Caco-2 (cell line): ENCODE data around the gene PCK2. TPM values are rescaled to one million over a fixed set of nuclear protein-coding genes. Genes with fewer than 3 reads are reported as not detected.

Experiments
- BruUV-seq: library from RNA; stranded (reverse); fragments of 400-500 nt; replicated peaks from 2 replicates; lab custom pipeline; 2021; lab: Mats Ljungman, UMichigan
- CTCF ChIA-PET: fragments of 300-600 bp; sonication (Branson Sonifier 250); formaldehyde crosslinking; loops from one replicate; lab custom pipeline; 2022; ENCODE audit warnings: antibody characterized with exemption; lab: Charles Lee
- POLR2A ChIA-PET: fragments of 300-600 bp; sonication (Branson Sonifier 250); formaldehyde crosslinking; loops from one replicate; lab custom pipeline; 2022; ENCODE audit warnings: antibody characterized with exemption; lab: Charles Lee
- DNase-seq, 2 experiments: peaks; one replicate each; pipeline versions ENCODE4 v3.0.0 to v3.0.0-alpha.2; 2020 to 2022
- H3K27me3 ChIP-seq: replicated peaks from 2 replicates; pipeline ENCODE4 v1.6.0; 2011; ENCODE audit warnings: low read length; ENCODE audit not compliant: control insufficient read depth, insufficient read depth
- H3K36me3 ChIP-seq: 2 replicates; pipeline ENCODE4 v1.5.1; 2011; ENCODE audit warnings: low read length; ENCODE audit not compliant: control insufficient read depth, insufficient read depth
- H3K4me1 ChIP-seq: fragments of 250-450 bp; sonication (Bioruptor Pico); 2 replicates; pipeline ENCODE4 v1.5.1; 2020; ENCODE audit warnings: mild to moderate bottlenecking
- H3K4me3 ChIP-seq: 2 replicates; pipeline ENCODE4 v1.5.1; 2011; ENCODE audit warnings: low read depth, mild to moderate bottlenecking, control low read depth, low read length
- H3K9me3 ChIP-seq: fragments of 250-450 bp; sonication (Bioruptor Pico); 2 replicates; pipeline ENCODE4 v1.5.1; 2020; ENCODE audit warnings: mild to moderate bottlenecking, moderate library complexity
- H3K27ac Mint-ChIP-seq: one replicate; pipeline ENCODE4 v1.8.0; 2022; ENCODE audit warnings: mixed read lengths; ENCODE audit not compliant: unreplicated experiment
- H3K27me3 Mint-ChIP-seq: one replicate; pipeline ENCODE4 v1.8.0; 2022; ENCODE audit warnings: mixed read lengths; ENCODE audit not compliant: insufficient read depth, unreplicated experiment
- H3K36me3 Mint-ChIP-seq: one replicate; pipeline ENCODE4 v1.8.0; 2022; ENCODE audit warnings: mild to moderate bottlenecking, mixed read lengths; ENCODE audit not compliant: insufficient read depth, unreplicated experiment
- H3K4me1 Mint-ChIP-seq: one replicate; pipeline ENCODE4 v1.8.0; 2022; ENCODE audit warnings: low read depth, mixed read lengths; ENCODE audit not compliant: unreplicated experiment
- H3K4me3 Mint-ChIP-seq: one replicate; pipeline ENCODE4 v1.8.0; 2022; ENCODE audit warnings: mild to moderate bottlenecking, moderate library complexity, mixed read lengths; ENCODE audit not compliant: unreplicated experiment
- H3K9me3 Mint-ChIP-seq: one replicate; pipeline ENCODE4 v1.8.0; 2022; ENCODE audit warnings: mixed read lengths; ENCODE audit not compliant: unreplicated experiment
- CTCF ChIP-seq, 2 experiments: fragments of 200-600 bp in 1 of 2; IDR thresholded peaks; 1 replicate in 1 of 2; 2 replicates in 1 of 2; pipeline versions ENCODE4 v1.5.1 to v1.8.0; 2011 to 2022; ENCODE audit warnings: antibody characterized with exemption in 1 of 2, control low read depth in 1 of 2, inconsistent platforms in 1 of 2, low read depth in 1 of 2, low read length in 1 of 2, mild to moderate bottlenecking in 1 of 2, moderate library complexity in 1 of 2; ENCODE audit not compliant: insufficient read depth in 1 of 2, severe bottlenecking in 1 of 2, unreplicated experiment in 1 of 2
- intact Hi-C: fragments of 100-400 bp; cut with micrococcal nuclease; formaldehyde crosslinking; loops from one replicate; pipeline ENCODE4 v1.10.0; 2022; ENCODE audit not compliant: unreplicated experiment
- total RNA-seq: library from RNA; stranded (reverse); gene quantifications from 2 replicates; pipeline ENCODE4 v1.2.3, GENCODE V29; 2022

PCK2 gene
- total RNA-seq, 1 experiment from 2014 or later, result 146 TPM

- DNase-seq, result no peak
- Histone ChIP-seq H3K36me3 (peaks cover 4% of the 10 kb centered on the region), H3K4me1 (no peaks in the 10 kb centered on the region), H3K27me3 (no peaks in the 10 kb centered on the region), H3K4me3 (no peak overlapping the region), H3K9me3 (no peaks in the 10 kb centered on the region)
- H3K4me3 Mint-ChIP-seq, result no peak overlapping the region
- BruUV-seq, result TSS peak; percentile 34
- TF ChIP-seq CTCF (IDR thresholded peaks at IDR 0.05; ENCODE audit: insufficient read depth in 1 of 2, low read depth in 1 of 2, low read length in 1 of 2, severe bottlenecking in 1 of 2, unreplicated experiment in 1 of 2), result no peak
- POLR2A ChIA-PET, result interaction anchor here (2.8 kb wide), 1 partner anchor 9 kb away, joined by 15 read pairs; the partner anchor contains the start of genes DCAF11 and NRL
- CTCF ChIA-PET, result interaction anchor here (0.6 kb wide), 1 partner anchor 1461 kb away, joined by 3 read pairs; no protein-coding TSS in a partner anchor
- intact Hi-C loops, result no loop called here
- H3K36me3 Mint-ChIP-seq, result peaks cover 14% of the 10 kb centered on the region
- no peaks in the 10 kb centered on the region for H3K27me3 Mint-ChIP-seq
- no peaks in the 10 kb centered on the region for H3K9me3 Mint-ChIP-seq
- H3K4me1 Mint-ChIP-seq, result no peaks in the 10 kb centered on the region
- no peak overlapping the region for H3K27ac Mint-ChIP-seq
These were observed 29.6 kb downstream of the PCK2 start for GRCh38 chr14:24123424-24124417.

DNA sequence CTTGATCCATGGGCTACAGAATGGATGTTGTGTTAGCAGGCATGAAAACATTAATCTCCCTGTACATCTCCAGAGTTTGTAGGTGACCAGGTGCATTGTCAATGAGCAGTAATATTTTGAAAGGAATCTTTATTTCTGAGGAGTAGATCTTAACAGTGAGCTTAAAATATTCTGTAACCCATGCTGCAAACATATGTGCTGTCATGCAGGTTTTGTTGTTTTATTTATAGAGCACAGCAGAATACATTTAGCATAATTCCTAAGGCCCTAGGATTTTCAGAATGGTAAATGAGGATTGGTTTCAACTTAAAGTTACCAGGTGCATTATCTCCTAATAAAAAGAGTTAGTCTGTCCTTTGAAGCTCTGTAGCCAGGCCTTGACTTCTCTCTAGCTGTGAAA is 32.8 kb downstream of the PCK2 start:
- Histone ChIP-seq H3K4me3 (no peak overlapping the region), H3K4me1 (no peaks in the 10 kb centered on the region), H3K9me3 (no peaks in the 10 kb centered on the region), H3K36me3 (no peaks in the 10 kb centered on the region; the same call in 1 of the 2 replicates), H3K27me3 (no peaks in the 10 kb centered on the region)
- DNase-seq, result no peak
- Mint-ChIP-seq H3K27ac (no peak overlapping the region), H3K27me3 (no peaks in the 10 kb centered on the region), H3K36me3 (no peaks in the 10 kb centered on the region), H3K4me3 (no peak overlapping the region), H3K4me1 (no peaks in the 10 kb centered on the region), H3K9me3 (no peaks in the 10 kb centered on the region)
- BruUV-seq, result no TSS peak
- no peak for TF ChIP-seq CTCF (IDR thresholded peaks at IDR 0.05; ENCODE audit: insufficient read depth in 1 of 2, low read depth in 1 of 2, low read length in 1 of 2, severe bottlenecking in 1 of 2, unreplicated experiment in 1 of 2)
- intact Hi-C loops, result no loop called here
- ChIA-PET POLR2A (interaction anchor here (2.8 kb wide), 1 partner anchor 12 kb away, joined by 15 read pairs; the partner anchor contains the start of genes DCAF11 and NRL), CTCF (interaction anchor here (1.2 kb wide), 2 partner anchors 12 to 18 kb away, joined by 3 to 4 read pairs; partner anchors contain the start of genes DCAF11 and NRL)

DNA sequence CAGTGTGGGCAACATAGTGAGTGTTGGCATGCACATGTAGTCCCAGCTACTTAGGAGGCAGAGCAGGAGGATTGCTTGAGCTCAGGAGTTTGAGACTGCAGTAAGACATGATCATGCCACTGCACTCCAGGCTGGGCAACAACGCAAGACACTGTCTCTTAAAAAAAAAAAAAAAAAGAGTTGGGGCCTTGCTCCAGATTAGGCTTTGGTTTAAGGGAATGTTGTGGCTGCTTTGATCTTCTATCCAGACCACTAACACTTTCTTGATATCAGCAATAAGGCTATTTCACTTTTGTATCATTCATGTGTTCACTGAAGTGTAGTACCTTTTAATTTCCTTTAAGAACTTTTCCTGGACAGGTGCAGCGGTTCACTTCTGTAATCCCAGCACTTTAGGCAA is 33.6 kb downstream of the PCK2 start:
- Histone ChIP-seq H3K4me3 (no peak overlapping the region), H3K9me3 (no peaks in the 10 kb centered on the region), H3K36me3 (no peaks in the 10 kb centered on the region; the same call in 1 of the 2 replicates), H3K4me1 (no peaks in the 10 kb centered on the region), H3K27me3 (no peaks in the 10 kb centered on the region)
- ChIA-PET POLR2A (no interaction called here), CTCF (interaction anchor here (0.6 kb wide), 1 partner anchor 195 kb away, joined by 6 read pairs; no protein-coding TSS in a partner anchor)
- BruUV-seq, result no TSS peak
- H3K27ac Mint-ChIP-seq, result no peak overlapping the region
- no peak for TF ChIP-seq CTCF (IDR thresholded peaks at IDR 0.05; ENCODE audit: insufficient read depth in 1 of 2, low read depth in 1 of 2, low read length in 1 of 2, severe bottlenecking in 1 of 2, unreplicated experiment in 1 of 2)
- no peak overlapping the region for H3K4me3 Mint-ChIP-seq
- H3K27me3 Mint-ChIP-seq, result no peaks in the 10 kb centered on the region
- no peak for DNase-seq
- no peaks in the 10 kb centered on the region for H3K9me3 Mint-ChIP-seq
- no peaks in the 10 kb centered on the region for H3K36me3 Mint-ChIP-seq
- intact Hi-C loops, result no loop called here
- no peaks in the 10 kb centered on the region for H3K4me1 Mint-ChIP-seq
